GM18858 (cell line): ENCODE results near the gene TGM3.

ENCODE experiments used
- ATAC-seq: cut with Tn5 transposase; IDR thresholded peaks from one replicate; pipeline ENCODE4 v1.9.1; 2021; ENCODE audit not compliant: unreplicated experiment

Gene TGM3

GRCh38 chr20:2305479-2305878 is 9.7 kb downstream of the TGM3 start:
- ATAC-seq, result no peak

GRCh38 chr20:2305946-2306345 is 10.1 kb downstream of the TGM3 start:
- ATAC-seq, result no peak

- no peak for ATAC-seq
Observed at GRCh38 chr20:2307136-2307535, 11.3 kb downstream of the TGM3 start.

GRCh38 chr20:2311329-2311728 is 15.5 kb downstream of the TGM3 start:
- no peak for ATAC-seq

GRCh38 chr20:2312876-2313275 is 17.1 kb downstream of the TGM3 start:
- ATAC-seq, result no peak

- no peak for ATAC-seq
Observed at GRCh38 chr20:2313316-2313715, 17.5 kb downstream of the TGM3 start.

GRCh38 chr20:2314759-2315439 is 19.1 kb downstream of the TGM3 start:
- no peak for ATAC-seq

GRCh38 chr20:2315440-2315778 is 19.6 kb downstream of the TGM3 start:
- no peak for ATAC-seq

- no peak for ATAC-seq
Observed at GRCh38 chr20:2316847-2317495, 21.2 kb downstream of the TGM3 start.

GRCh38 chr20:2320813-2321658 is 25.2 kb downstream of the TGM3 start:
- no peak for ATAC-seq

- ATAC-seq, result no peak
Observed at GRCh38 chr20:2323051-2323450, 27.2 kb downstream of the TGM3 start.

GRCh38 chr20:2326046-2326445 is 30.2 kb downstream of the TGM3 start:
- no peak for ATAC-seq

GRCh38 chr20:2327620-2328555 is 32.1 kb downstream of the TGM3 start:
- ATAC-seq, result no peak

GRCh38 chr20:2329286-2329685 is 33.5 kb downstream of the TGM3 start:
- no peak for ATAC-seq

GRCh38 chr20:2330090-2330695 is 34.4 kb downstream of the TGM3 start:
- no peak for ATAC-seq

GRCh38 chr20:2331106-2331505 is 35.3 kb downstream of the TGM3 start:
- ATAC-seq, result no peak

GRCh38 chr20:2331901-2332565 is 36.2 kb downstream of the TGM3 start:
- no peak for ATAC-seq

GRCh38 chr20:2332711-2333110 is 36.9 kb downstream of the TGM3 start:
- no peak for ATAC-seq

- ATAC-seq, result no peak
Observed at GRCh38 chr20:2333821-2334220, 38.0 kb downstream of the TGM3 start.
